ENCODE measurements around the gene CCDC149.

Gene CCDC149

GRCh38 chr4:24770667-24771066, 142.2 kb downstream of the CCDC149 start:
- no peak for DNase-seq
- TF ChIP-seq POLR2A (IDR thresholded peaks at IDR 0.05; ENCODE audit: low read length): no peak
- no peak for TF ChIP-seq GATA1 (IDR thresholded peaks at IDR 0.05; ENCODE audit: low read depth, low read length)

DNA sequence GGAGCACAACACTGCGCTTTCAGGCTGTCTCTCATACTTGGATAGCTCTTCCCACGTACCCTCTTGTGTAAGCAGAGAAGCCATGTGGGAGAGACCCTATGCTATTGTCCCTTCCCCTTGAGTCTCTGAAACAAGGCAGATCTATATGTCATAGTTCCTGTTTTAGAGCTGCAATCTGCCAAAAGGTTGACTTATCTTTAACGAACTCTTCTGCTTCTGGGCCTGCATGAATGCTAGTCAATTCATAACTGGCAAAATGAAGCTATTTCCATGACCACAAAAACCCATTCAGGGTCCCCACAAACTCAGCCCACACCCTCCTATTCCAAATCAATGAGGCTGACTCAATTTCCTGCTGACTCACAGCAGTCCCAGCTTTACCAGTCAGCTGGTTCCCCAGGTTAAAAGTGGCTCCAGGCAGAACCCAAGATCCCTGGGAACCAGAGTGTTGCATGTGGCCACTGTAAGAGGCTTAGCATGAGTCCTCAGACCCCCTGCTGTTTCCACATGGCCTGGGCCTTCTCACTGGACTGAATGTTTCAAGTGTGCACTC, 142.7 kb downstream of the CCDC149 start:
- no peak for TF ChIP-seq POLR2A (IDR thresholded peaks at IDR 0.05; ENCODE audit: low read length)
- no peak for TF ChIP-seq GATA1 (IDR thresholded peaks at IDR 0.05; ENCODE audit: low read depth, low read length)
- no peak for DNase-seq

GRCh38 chr4:24769571-24769970, 143.3 kb downstream of the CCDC149 start:
- DNase-seq: no peak
- TF ChIP-seq POLR2A (IDR thresholded peaks at IDR 0.05; ENCODE audit: low read length) (no peak), GATA1 (IDR thresholded peaks at IDR 0.05; ENCODE audit: low read depth, low read length) (no peak)

DNA sequence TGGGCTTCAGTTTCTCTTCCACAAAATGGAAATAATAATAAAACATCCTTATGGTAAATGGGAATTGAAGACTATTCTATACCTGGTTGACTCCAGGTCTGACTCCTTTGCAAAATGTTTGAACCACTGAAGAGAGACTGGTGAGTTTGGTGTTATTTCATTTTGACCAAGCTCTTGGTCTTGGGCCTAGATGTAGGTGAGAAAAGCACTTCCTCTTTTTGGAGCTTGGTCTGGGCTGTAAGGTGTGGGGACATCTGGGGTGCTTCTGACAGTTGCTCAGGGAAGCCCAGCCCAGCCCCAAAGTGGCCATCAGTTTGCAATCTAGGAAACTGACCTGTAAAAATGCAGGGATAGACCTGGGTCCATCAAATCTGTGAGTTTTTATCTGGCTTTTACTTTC, 144.2 kb downstream of the CCDC149 start:
- TF ChIP-seq POLR2A (IDR thresholded peaks at IDR 0.05; ENCODE audit: low read length): no peak
- no peak for TF ChIP-seq GATA1 (IDR thresholded peaks at IDR 0.05; ENCODE audit: low read depth, low read length)
- no peak for DNase-seq

- no peak for DNase-seq
- TF ChIP-seq POLR2A (IDR thresholded peaks at IDR 0.05; ENCODE audit: low read length) (no peak), GATA1 (IDR thresholded peaks at IDR 0.05; ENCODE audit: low read depth, low read length) (no peak)
Observed at GRCh38 chr4:24768006-24768405, 144.8 kb downstream of the CCDC149 start.

GRCh38 chr4:24765376-24765988, 147.4 kb downstream of the CCDC149 start:
- TF ChIP-seq GATA1 (IDR thresholded peaks at IDR 0.05; ENCODE audit: low read depth, low read length) (no peak), POLR2A (IDR thresholded peaks at IDR 0.05; ENCODE audit: low read length) (no peak)
- DNase-seq: no peak

- no peak for TF ChIP-seq GATA1 (IDR thresholded peaks at IDR 0.05; ENCODE audit: low read depth, low read length)
- TF ChIP-seq POLR2A (IDR thresholded peaks at IDR 0.05; ENCODE audit: low read length): no peak
- DNase-seq: no peak
Observed at GRCh38 chr4:24764345-24764744, 148.5 kb downstream of the CCDC149 start.

- TF ChIP-seq POLR2A (IDR thresholded peaks at IDR 0.05; ENCODE audit: low read length): no peak
- TF ChIP-seq GATA1 (IDR thresholded peaks at IDR 0.05; ENCODE audit: low read depth, low read length): no peak
Observed at GRCh38 chr4:24763631-24764297, 149.1 kb downstream of the CCDC149 start.

More at GRCh38 chr4:24763631-24764297, 149.1 kb downstream of the CCDC149 start:
- DNase-seq: no peak
